ENCODE measurements around the gene ZNF211.

ZNF211 gene

GRCh38 chr19:57632987-57633831, at the start of gene ZNF211:
Gene ZNF211 (plus strand): TSS chr19:57633168. CDS start chr19:57633347, 179 bp downstream.
- peak within 1 kb of the TSS; percentile 84 for H3K4me3 ChIP-seq (ENCODE audit: low read length)
- TF ChIP-seq CTCF (conservative IDR thresholded peaks at IDR 0.05; ENCODE audit: low read length) = no peak
- DNase-seq (ENCODE audit: low read depth) = peak; percentile 91

- peak; percentile 91 for DNase-seq (ENCODE audit: low read depth)
- H3K4me3 ChIP-seq (ENCODE audit: low read length) = peak within 1 kb of the TSS; percentile 77
- TF ChIP-seq CTCF (conservative IDR thresholded peaks at IDR 0.05; ENCODE audit: low read length) = no peak; the same call in 1 of the 2 replicates
These were observed 49.2 kb upstream of the ZNF211 start, which contains the start of gene ZIK1 for GRCh38 chr19:57583521-57584416. Gene ZIK1 (plus strand): TSS chr19:57584145. CDS start chr19:57584357, 212 bp downstream.

GRCh38 chr19:57587529-57587928, 45.4 kb upstream of the ZNF211 start:
- no peak overlapping the region for H3K4me3 ChIP-seq (ENCODE audit: low read length)
- DNase-seq (ENCODE audit: low read depth) = peak; percentile 81
- no peak for TF ChIP-seq CTCF (conservative IDR thresholded peaks at IDR 0.05; ENCODE audit: low read length)

GRCh38 chr19:57599377-57599760, 33.6 kb upstream of the ZNF211 start:
- DNase-seq (ENCODE audit: low read depth) = no peak
- TF ChIP-seq CTCF (conservative IDR thresholded peaks at IDR 0.05; ENCODE audit: low read length) = no peak
- peak overlapping the region; percentile 87 for H3K4me3 ChIP-seq (ENCODE audit: low read length)

GRCh38 chr19:57599761-57600383, 33.1 kb upstream of the ZNF211 start, which contains the start of gene ZNF530:
Gene ZNF530 (plus strand): TSS chr19:57599885. CDS start chr19:57604346, 4,461 bp downstream.
- peak within 1 kb of the TSS; percentile 87 for H3K4me3 ChIP-seq (ENCODE audit: low read length)
- TF ChIP-seq CTCF (conservative IDR thresholded peaks at IDR 0.05; ENCODE audit: low read length) = no peak
- peak; percentile 89 for DNase-seq (ENCODE audit: low read depth)

GRCh38 chr19:57606931-57607330, 26.0 kb upstream of the ZNF211 start:
- DNase-seq (ENCODE audit: low read depth) = no peak
- no peak overlapping the region for H3K4me3 ChIP-seq (ENCODE audit: low read length)
- no peak for TF ChIP-seq CTCF (conservative IDR thresholded peaks at IDR 0.05; ENCODE audit: low read length)

Data from AG10803 (cell line).